Loucy (cell line): Measurements from ENCODE around the gene NEK4.

Experiments used
- CTCF ChIP-seq: fragments of 200-600 bp; sonication (generic); conservative IDR thresholded peaks from 2 replicates; pipeline ENCODE4 v1.5.1; 2014; ENCODE audit warnings: mild to moderate bottlenecking, antibody characterized with exemption, low read length
- EZH2phosphoT487 ChIP-seq: fragments of 200-600 bp; IDR thresholded peaks from 2 replicates; pipeline ENCODE4 v1.6.1; 2018; ENCODE audit warnings: antibody characterized with exemption, mild to moderate bottlenecking, moderate library complexity, borderline replicate concordance

- TF ChIP-seq CTCF (no peak), EZH2phosphoT487 (no peak)
Measured at GRCh38 chr3:52816654-52817053, 45.9 kb upstream of the NEK4 start.
